K562 (cell line): Measurements from ENCODE around the gene MXI1. TPM values are rescaled to one million over a fixed set of nuclear protein-coding genes. Genes with fewer than 3 reads are reported as not detected.

Experiments
- BRD4 ChIP-seq: fragments of 200-600 bp; sonication (generic); IDR thresholded peaks from 2 replicates; pipeline ENCODE4 v1.6.1; 2017; ENCODE audit warnings: inconsistent platforms
- CTCF ChIP-seq, 3 experiments: IDR thresholded peaks in 2 of 3; conservative IDR thresholded peaks in 1 of 3; 2 replicates each; pipeline ENCODE4 v1.5.1; 2011 to 2012; ENCODE audit warnings: low read length in 3 of 3, mild to moderate bottlenecking in 3 of 3, control low read depth in 2 of 3, improper control_type of control experiment in 1 of 3, inconsistent platforms in 1 of 3, low read depth in 1 of 3, mixed read lengths in 1 of 3, moderate library complexity in 1 of 3; ENCODE audit not compliant: insufficient read depth in 2 of 3
- E4F1 ChIP-seq: fragments of 250-450 bp; sonication (Bioruptor Pico); IDR thresholded peaks from 2 replicates; pipeline ENCODE4 v1.5.0; 2021; ENCODE audit warnings: mild to moderate bottlenecking, borderline replicate concordance
- ELF2 ChIP-seq: fragments of 250-450 bp; sonication (Bioruptor Pico); IDR thresholded peaks from 2 replicates; pipeline ENCODE4 v1.5.0; 2021; ENCODE audit warnings: mild to moderate bottlenecking
- FOXK1 ChIP-seq: sonication (generic); formaldehyde crosslinking; IDR thresholded peaks from 2 replicates; pipeline ENCODE4 v1.8.0; 2022; ENCODE audit warnings: missing genetic modification reagents, mild to moderate bottlenecking, borderline replicate concordance
- HBP1 ChIP-seq: fragments of 450-650 bp; formaldehyde crosslinking; IDR thresholded peaks from 2 replicates; pipeline ENCODE4 v1.4.0; 2022; ENCODE audit warnings: missing genetic modification characterization
- HNRNPUL1 ChIP-seq: fragments of 200-400 bp; formaldehyde crosslinking; IDR thresholded peaks from 2 replicates; pipeline ENCODE4 v1.6.1; 2017; ENCODE audit warnings: low read length
- KHSRP ChIP-seq: fragments of 450-650 bp; IDR thresholded peaks from 2 replicates; pipeline ENCODE4 v1.6.1; 2017
- MYC ChIP-seq, 2 experiments: fragments of 250-450 bp in 1 of 2; sonication (Bioruptor Pico) in 1 of 2; IDR thresholded peaks; 2 replicates each; pipeline versions ENCODE4 v1.5.1 to v1.6.1; 2012 to 2021; ENCODE audit warnings: low read depth in 2 of 2, borderline replicate concordance in 1 of 2, improper control_type of control experiment in 1 of 2, low read length in 1 of 2, mild to moderate bottlenecking in 1 of 2, moderate library complexity in 1 of 2
- POLR2H ChIP-seq: IDR thresholded peaks from 2 replicates; pipeline ENCODE4 v1.6.1; 2016; ENCODE audit warnings: missing genetic modification characterization, low read depth, mild to moderate bottlenecking, control low read depth, missing compliant biosample characterization, moderate library complexity
- TFAP4 ChIP-seq: sonication (generic); formaldehyde crosslinking; IDR thresholded peaks from 2 replicates; pipeline ENCODE4 v1.8.0; 2022; ENCODE audit warnings: missing genetic modification reagents, mild to moderate bottlenecking, moderate library complexity, borderline replicate concordance
- ZNF395 ChIP-seq: fragments of 200-800 bp; sonication (Bioruptor generic); IDR thresholded peaks from 2 replicates; pipeline ENCODE4 v1.6.1; 2017; ENCODE audit warnings: missing genetic modification characterization, missing compliant biosample characterization
- ZNF655 ChIP-seq: fragments of 250-450 bp; sonication (Bioruptor Pico); IDR thresholded peaks from 2 replicates; pipeline ENCODE4 v1.5.0; 2021
- polyA plus RNA-seq, 8 experiments: library from polyadenylated mRNA; depleted of rRNA in 4 of 8; stranded (reverse) in 5 of 8; unstranded in 3 of 8; fragments of >200 nt; fragmentation: Nextera tagmentation in 2 of 8; fragmentation: Illumina TruSeq in 1 of 8; extraction: Ambion mirVana in 2 of 8; extraction: Trizol in 1 of 8; gene quantifications; 2 replicates each; pipeline versions ENCODE4 v1.2.1 to v1.2.3, GENCODE V29; 2011 to 2014; ENCODE audit warnings: inconsistent platforms in 1 of 8, missing spikeins in 1 of 8
- total RNA-seq, 7 experiments: library from RNA; depleted of rRNA in 6 of 7; stranded (reverse); fragments of >200 nt in 6 of 7; fragmentation: Illumina TruSeq in 2 of 7; extraction: Trizol in 2 of 7; gene quantifications; 2 replicates each; pipeline versions ENCODE4 v1.2.1 to v1.2.3, GENCODE V29; 2011 to 2021; ENCODE audit warnings: low replicate concordance in 1 of 7

MXI1 gene
- total and polyA plus RNA-seq, 9 of the 15 experiments (the other 6 are each of a cell fraction or from before 2014, with no cell fraction given): 9.1 to 23.7 (median 14.8) TPM

GRCh38 chr10:110225756-110226542, 18.5 kb downstream of the MXI1 start (continued):
- TF ChIP-seq TFAP4 (CRISPR knock-in tag) (no peak), ELF2 (CRISPR knock-in tag) (no peak), HNRNPUL1 (no peak), POLR2H (no peak), ZNF655 (CRISPR knock-in tag) (no peak), FOXK1 (no peak), E4F1 (no peak), MYC (IDR thresholded peaks at IDR 0.05; ENCODE audit: low read depth, low read length) (peak; percentile 65), MYC (CRISPR knock-in tag; IDR thresholded peaks at IDR 0.05; ENCODE audit: borderline replicate concordance, low read depth) (no peak), KHSRP (no peak), BRD4 (no peak), ZNF395 (CRISPR knock-in tag) (peak; percentile 72; the same call in 1 of the 2 replicates), HBP1 (CRISPR knock-in tag) (no peak), CTCF (IDR thresholded peaks at IDR 0.05 in 2 of 3, conservative IDR thresholded peaks at IDR 0.05 in 1 of 3; ENCODE audit: insufficient read depth in 2 of 3, low read depth in 1 of 3, low read length in 3 of 3) (peak; percentile 52 to 71 (median 54); a peak in 5 of 6 replicates)
